Measurements from ENCODE around the gene ANKIB1.
"Not testable (repeated sequence)": the region's sequence is repeated elsewhere in the genome, so short reads cannot be mapped to it uniquely, and the experiment has no call there.

DNA sequence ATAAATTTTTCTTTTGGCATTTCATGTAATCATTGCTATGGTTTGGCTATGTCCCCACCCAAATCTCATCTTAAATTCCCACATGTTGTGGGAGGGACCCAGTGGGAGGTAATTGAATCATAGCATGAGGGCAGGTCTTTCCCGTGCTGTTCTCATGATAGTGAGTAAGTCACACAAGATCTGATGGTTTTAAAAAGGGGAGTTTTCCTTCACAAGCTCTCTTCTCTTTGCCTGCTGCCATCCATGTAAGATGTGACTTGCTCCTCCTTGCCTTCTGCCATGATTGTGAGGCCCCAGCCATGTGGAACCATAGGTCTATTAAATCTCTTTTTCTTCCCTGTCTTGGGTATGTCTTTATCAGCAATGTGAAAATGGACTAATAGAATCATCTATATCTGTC is 9.0 kb downstream of the ANKIB1 start:
- not testable (repeated sequence) for TF ChIP-seq MYC (IDR thresholded peaks at IDR 0.05; ENCODE audit: borderline replicate concordance, low read length); RNF2 (IDR thresholded peaks at IDR 0.05; ENCODE audit: borderline replicate concordance, low read depth); EP300 (IDR thresholded peaks at IDR 0.05); RCOR1 (IDR thresholded peaks at IDR 0.05; ENCODE audit: low read depth, low read length); SMC3 (IDR thresholded peaks at IDR 0.05); RAD21 (conservative IDR thresholded peaks at IDR 0.05 in 1 of 2, IDR thresholded peaks at IDR 0.05 in 1 of 2)
- TF ChIP-seq, protein P1, sequence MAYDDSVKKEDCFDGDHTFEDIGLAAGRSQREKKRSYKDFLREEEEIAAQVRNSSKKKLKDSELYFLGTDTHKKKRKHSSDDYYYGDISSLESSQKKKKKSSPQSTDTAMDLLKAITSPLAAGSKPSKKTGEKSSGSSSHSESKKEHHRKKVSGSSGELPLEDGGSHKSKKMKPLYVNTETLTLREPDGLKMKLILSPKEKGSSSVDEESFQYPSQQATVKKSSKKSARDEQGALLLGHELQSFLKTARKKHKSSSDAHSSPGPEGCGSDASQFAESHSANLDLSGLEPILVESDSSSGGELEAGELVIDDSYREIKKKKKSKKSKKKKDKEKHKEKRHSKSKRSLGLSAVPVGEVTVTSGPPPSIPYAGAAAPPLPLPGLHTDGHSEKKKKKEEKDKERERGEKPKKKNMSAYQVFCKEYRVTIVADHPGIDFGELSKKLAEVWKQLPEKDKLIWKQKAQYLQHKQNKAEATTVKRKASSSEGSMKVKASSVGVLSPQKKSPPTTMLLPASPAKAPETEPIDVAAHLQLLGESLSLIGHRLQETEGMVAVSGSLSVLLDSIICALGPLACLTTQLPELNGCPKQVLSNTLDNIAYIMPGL (CRISPR knock-in tag; IDR thresholded peaks at IDR 0.05; ENCODE audit: borderline replicate concordance): not testable (repeated sequence)
- TF ChIP-seq, protein P2, sequence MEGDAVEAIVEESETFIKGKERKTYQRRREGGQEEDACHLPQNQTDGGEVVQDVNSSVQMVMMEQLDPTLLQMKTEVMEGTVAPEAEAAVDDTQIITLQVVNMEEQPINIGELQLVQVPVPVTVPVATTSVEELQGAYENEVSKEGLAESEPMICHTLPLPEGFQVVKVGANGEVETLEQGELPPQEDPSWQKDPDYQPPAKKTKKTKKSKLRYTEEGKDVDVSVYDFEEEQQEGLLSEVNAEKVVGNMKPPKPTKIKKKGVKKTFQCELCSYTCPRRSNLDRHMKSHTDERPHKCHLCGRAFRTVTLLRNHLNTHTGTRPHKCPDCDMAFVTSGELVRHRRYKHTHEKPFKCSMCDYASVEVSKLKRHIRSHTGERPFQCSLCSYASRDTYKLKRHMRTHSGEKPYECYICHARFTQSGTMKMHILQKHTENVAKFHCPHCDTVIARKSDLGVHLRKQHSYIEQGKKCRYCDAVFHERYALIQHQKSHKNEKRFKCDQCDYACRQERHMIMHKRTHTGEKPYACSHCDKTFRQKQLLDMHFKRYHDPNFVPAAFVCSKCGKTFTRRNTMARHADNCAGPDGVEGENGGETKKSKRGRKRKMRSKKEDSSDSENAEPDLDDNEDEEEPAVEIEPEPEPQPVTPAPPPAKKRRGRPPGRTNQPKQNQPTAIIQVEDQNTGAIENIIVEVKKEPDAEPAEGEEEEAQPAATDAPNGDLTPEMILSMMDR (IDR thresholded peaks at IDR 0.05): not testable (repeated sequence)

Data from A549 (cell line).